Glutamatergic neuron (in vitro differentiated cells): Measurements from ENCODE around the gene MAOA. TPM values are rescaled to one million over a fixed set of nuclear protein-coding genes. Genes with fewer than 3 reads are reported as not detected.
A peak's percentile ranks its signal among the peaks of the same experiment; 100 is the strongest.
"Not testable (repeated sequence)": the region's sequence is repeated elsewhere in the genome, so short reads cannot be mapped to it uniquely, and the experiment has no call there.

Experiments
- DNase-seq: peaks from one replicate; pipeline ENCODE4 v3.0.0; 2022
- H3K27ac Mint-ChIP-seq: one replicate; pipeline ENCODE4 v1.8.0; 2020; ENCODE audit warnings: mild to moderate bottlenecking, mixed read lengths, inconsistent platforms; ENCODE audit not compliant: unreplicated experiment
- H3K27me3 Mint-ChIP-seq: one replicate; pipeline ENCODE4 v1.8.0; 2020; ENCODE audit warnings: mild to moderate bottlenecking, moderate library complexity, mixed read lengths, inconsistent platforms; ENCODE audit not compliant: unreplicated experiment
- H3K36me3 Mint-ChIP-seq: one replicate; pipeline ENCODE4 v1.8.0; 2020; ENCODE audit warnings: mild to moderate bottlenecking, mixed read lengths, inconsistent platforms; ENCODE audit not compliant: unreplicated experiment
- H3K4me1 Mint-ChIP-seq: one replicate; pipeline ENCODE4 v1.8.0; 2020; ENCODE audit warnings: mild to moderate bottlenecking, low read depth, mixed read lengths, inconsistent platforms; ENCODE audit not compliant: unreplicated experiment
- H3K4me3 Mint-ChIP-seq: one replicate; pipeline ENCODE4 v1.8.0; 2020; ENCODE audit warnings: mild to moderate bottlenecking, mixed read lengths, inconsistent platforms; ENCODE audit not compliant: unreplicated experiment
- H3K9me3 Mint-ChIP-seq: one replicate; pipeline ENCODE4 v1.8.0; 2020; ENCODE audit warnings: mild to moderate bottlenecking, moderate library complexity, mixed read lengths, inconsistent platforms; ENCODE audit not compliant: unreplicated experiment
- CTCF ChIP-seq: fragments of 200-600 bp; sonication (generic); IDR thresholded peaks from one replicate; pipeline ENCODE4 v1.5.0; 2021; ENCODE audit not compliant: partially characterized antibody, unreplicated experiment
- long read RNA-seq: library from polyadenylated mRNA; unstranded; transcript quantifications from one replicate; pipeline ENCODE4 v2.0.0, GENCODE V29; 2020; ENCODE audit not compliant: unreplicated experiment
- total RNA-seq: library from RNA; stranded (reverse); fragmentation: NEBNext Ultra II Directional; extraction: Animal tissue kit (Norgen Biotek cat#: 25700); gene quantifications from one replicate; pipeline ENCODE4 v1.2.1, GENCODE V29; 2021; ENCODE audit not compliant: unreplicated experiment

MAOA gene
- 2.7 TPM for total RNA-seq
- long read RNA-seq, full-length matches to known transcripts: 1 of 1 reads
- long read RNA-seq, partial matches to known transcripts: 0 of 1 reads
- long read RNA-seq, other reads (novel, unspliced or antisense): 0 of 1 reads

GRCh38 chrX:43656005-43656494 is at the start of gene MAOA:
Gene MAOA (plus strand): TSS chrX:43656299. CDS start chrX:43656342, 43 bp downstream.
- Mint-ChIP-seq H3K9me3 (peaks cover 2% of the 10 kb centered on the region), H3K4me3 (peak within 1 kb of the TSS; percentile 90), H3K27me3 (peaks cover 2% of the 10 kb centered on the region), H3K27ac (peak within 1 kb of the TSS; percentile 48), H3K36me3 (no peaks in the 10 kb centered on the region), H3K4me1 (no peaks in the 10 kb centered on the region)
- peak; percentile 55 for DNase-seq
- TF ChIP-seq CTCF: no peak

- Mint-ChIP-seq H3K4me1 (no peaks in the 10 kb centered on the region), H3K27ac (no peak overlapping the region), H3K27me3 (no peaks in the 10 kb centered on the region), H3K9me3 (no peaks in the 10 kb centered on the region), H3K36me3 (no peaks in the 10 kb centered on the region), H3K4me3 (no peak overlapping the region)
- TF ChIP-seq CTCF: no peak
- no peak for DNase-seq
These were observed 43.7 kb upstream of the MAOA start for GRCh38 chrX:43612400-43612799.

GRCh38 chrX:43615660-43616059 is 40.4 kb upstream of the MAOA start:
- Mint-ChIP-seq H3K9me3 (no peaks in the 10 kb centered on the region), H3K4me1 (no peaks in the 10 kb centered on the region), H3K36me3 (no peaks in the 10 kb centered on the region), H3K27me3 (no peaks in the 10 kb centered on the region), H3K27ac (no peak overlapping the region), H3K4me3 (no peak overlapping the region)
- TF ChIP-seq CTCF: no peak
- DNase-seq: no peak

GRCh38 chrX:43618366-43619205 is 37.5 kb upstream of the MAOA start:
- Mint-ChIP-seq H3K4me3 (no peak overlapping the region), H3K27ac (no peak overlapping the region), H3K9me3 (no peaks in the 10 kb centered on the region), H3K4me1 (no peaks in the 10 kb centered on the region), H3K36me3 (no peaks in the 10 kb centered on the region), H3K27me3 (no peaks in the 10 kb centered on the region)
- TF ChIP-seq CTCF: no peak
- no peak for DNase-seq

GRCh38 chrX:43619861-43620260 is 36.2 kb upstream of the MAOA start:
- H3K4me1 Mint-ChIP-seq: not testable (repeated sequence)

More at GRCh38 chrX:43619861-43620260, 36.2 kb upstream of the MAOA start:
- not testable (repeated sequence) for H3K27ac Mint-ChIP-seq, H3K4me3 Mint-ChIP-seq, DNase-seq, H3K9me3 Mint-ChIP-seq, H3K27me3 Mint-ChIP-seq, H3K36me3 Mint-ChIP-seq
